Activated naive CD8-positive, alpha-beta T cell treated with anti-CD3 and anti-CD28 coated beads, Interleukin-2, amount 50 U/mL, for 16 hours (primary cell): ENCODE data around the gene SCP2.

Source experiments
- DNase-seq: peaks from one replicate; pipeline ENCODE4 v3.0.0-alpha.2; 2020; ENCODE audit warnings: low read depth, low spot score

SCP2 gene

DNA sequence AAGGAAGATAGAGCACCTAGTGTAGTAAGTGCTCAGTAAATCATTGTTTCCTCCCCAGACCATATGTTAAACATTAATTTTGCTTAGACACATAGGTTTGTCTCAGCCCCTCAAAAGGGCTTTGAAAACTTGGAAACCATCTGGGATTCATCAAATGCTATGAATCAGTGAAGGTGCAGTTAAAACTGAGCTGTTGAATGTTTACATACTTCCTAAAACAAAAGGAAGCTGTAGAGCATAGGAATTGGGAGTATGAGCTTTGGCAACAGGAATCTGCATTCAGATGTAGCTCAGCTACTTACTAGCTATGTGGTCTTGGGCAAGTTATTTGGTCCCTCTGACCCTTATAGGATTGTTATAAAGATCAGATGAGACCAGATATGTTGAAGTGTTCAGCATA, 116.2 kb downstream of the SCP2 start:
- no peak for DNase-seq

DNA sequence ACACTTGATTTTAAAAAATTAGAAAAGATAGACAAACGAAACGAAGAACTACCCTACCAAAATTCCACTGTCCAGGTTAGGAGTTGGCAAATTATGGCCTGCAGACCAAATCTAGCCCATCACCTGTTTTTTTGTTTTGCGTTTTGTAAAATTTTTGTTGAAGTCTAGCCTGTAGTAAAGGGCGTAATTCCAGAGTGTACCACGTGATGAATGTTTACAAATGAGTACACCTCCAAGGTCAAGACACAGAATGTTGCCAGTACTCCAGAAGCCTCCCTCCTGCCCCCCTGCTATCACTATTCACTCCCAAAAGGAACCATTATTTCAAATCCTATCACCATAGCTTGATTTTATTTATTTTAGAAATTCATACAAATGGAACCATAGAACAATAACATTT, 117.8 kb downstream of the SCP2 start:
- DNase-seq, result no peak

DNA sequence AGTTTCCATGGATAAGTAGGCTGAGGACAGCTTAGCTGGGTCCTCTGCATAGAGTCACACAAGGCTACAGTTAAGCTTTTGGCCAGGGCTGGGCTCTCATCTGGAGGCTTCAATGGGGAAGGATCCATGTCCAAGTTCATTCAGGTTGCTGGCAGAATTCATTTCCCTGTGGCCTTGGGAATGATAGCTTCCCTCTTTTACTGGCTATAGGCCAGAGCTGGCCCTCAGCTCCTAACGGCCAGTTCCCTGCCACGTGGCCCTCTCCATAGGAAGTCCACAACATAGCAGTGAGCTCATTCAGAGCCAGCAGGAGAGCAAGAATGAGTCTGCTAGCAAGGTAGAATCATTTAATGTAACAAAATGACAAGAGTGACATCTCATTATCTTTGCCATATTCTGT, 119.9 kb downstream of the SCP2 start:
- DNase-seq, result no peak

DNA sequence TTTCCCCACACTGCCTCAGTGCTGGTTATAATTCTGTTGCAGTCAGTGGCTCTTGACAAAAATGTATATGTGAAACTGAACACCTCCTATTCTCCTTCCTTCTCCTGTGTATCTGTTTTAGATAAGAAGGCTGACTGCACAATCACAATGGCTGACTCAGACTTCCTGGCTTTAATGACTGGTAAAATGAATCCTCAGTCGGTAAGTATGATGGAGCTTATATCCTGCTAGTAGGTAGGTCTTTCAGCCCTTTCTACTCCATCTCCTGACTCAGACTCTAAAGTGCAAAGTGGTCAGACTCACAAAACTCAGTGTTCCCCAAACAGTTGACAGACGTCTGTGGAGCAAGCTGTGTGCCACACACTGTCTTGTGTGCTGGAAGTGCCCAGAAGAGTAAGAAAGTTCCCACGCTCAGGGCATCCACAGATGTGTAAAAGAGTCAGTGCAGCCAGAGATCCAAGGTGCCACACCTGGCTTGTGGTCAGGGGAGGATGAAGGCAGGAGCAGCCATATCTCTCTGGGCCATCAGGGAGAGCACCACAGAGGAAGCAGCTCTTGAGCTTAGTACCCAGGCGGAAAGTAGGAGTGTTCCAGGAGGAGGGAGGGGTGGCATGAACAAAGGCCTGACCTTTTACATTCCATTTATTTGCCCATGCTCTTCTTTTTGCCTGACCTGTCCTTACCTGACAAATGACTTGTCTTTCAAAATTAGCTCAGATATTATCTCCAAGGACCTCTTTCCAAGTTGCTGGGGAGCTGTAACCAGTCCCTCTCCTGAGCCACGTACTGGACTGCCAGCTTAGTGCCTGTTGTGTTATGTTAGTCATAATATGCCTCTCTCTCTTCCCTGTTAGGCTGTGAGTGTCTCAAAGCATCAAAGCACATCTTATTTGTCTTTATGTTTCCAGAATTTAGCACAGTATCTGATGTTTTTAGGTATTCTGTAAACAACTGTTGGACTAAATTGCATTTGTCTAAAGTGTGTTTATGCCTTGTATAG, 121.0 kb downstream of the SCP2 start:
- DNase-seq, result no peak

DNA sequence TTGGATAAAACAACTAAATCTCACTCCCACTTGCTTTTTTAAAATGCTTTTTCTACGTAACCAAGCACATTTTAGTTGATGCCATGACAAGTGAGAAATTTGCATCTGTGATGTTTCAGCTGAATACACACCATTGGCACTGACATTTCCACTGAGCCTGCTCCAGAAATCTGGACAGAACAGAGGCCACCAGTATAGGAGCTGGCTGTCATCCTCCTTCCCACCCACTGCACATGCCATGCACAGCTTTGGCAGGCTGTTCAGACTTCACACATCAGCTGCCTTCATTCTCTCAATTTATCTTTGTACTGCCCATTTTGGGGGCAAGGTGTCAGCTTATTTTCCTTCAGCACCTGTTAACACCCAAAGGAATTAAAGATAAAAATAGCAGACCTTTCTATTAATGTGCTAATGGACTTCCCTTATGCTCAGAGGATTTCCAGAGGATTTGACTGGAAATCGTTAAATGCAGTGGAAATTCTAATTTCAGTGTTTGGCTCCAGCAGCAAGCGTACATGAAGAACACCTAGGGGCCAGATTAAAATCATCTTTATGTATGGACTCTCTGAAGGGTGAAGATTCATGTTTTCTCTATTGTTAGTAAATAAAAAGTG, 122.0 kb downstream of the SCP2 start:
- no peak for DNase-seq

DNA sequence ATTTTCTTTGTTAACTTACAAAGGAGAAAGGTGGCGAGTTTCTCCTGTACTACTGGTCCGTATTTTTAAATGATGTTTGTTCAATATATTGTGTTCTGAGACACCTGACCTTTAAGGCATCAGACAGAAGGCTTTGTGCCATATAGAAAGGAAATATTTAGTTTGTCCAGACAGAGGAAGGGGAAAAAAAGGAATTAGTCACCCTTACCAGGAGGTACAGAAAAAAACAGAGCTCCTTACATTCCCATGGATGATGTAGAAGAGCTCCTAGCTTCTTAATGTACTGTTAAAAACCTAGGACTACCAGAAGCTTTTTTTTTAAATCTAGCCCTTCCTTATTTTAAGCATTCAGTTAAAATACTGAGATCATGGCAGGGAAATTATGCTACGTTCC, 122.5 kb downstream of the SCP2 start:
- DNase-seq, result no peak

DNA sequence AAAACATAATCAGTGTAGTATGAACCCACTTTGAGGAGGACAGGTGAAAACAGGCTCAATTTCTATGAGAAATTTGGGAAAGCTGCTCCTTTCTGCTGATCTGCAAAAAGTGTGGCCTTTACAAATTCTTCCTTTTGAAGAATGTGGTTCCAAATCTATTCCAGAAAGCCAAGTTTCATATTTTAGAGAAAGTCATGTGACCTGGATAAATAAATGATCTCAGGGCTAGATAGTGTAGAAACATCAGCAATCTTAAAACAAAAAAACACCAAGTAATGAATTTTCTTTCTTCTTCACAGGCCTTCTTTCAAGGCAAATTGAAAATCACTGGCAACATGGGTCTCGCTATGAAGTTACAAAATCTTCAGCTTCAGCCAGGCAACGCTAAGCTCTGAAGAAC, 123.2 kb downstream of the SCP2 start:
- DNase-seq, result no peak

DNA sequence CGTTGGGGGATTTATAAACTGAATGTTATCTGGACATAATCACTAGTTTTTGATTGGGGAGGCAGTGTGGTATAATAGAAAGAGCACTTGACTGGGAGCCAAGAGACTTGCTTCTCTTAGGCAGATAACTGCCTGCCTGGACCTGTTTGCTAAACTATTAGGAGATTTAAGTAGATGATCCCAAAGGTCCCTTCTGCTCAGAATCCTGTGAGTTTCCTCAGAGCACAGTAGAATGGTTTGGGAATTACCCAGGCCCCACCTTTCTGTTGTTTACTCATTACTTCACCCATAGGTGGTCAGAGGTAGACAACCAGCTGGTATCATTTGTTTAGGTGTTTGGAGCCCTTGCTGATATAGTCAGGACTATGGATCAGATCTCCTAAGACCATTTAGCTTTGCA, 124.6 kb downstream of the SCP2 start:
- no peak for DNase-seq

DNA sequence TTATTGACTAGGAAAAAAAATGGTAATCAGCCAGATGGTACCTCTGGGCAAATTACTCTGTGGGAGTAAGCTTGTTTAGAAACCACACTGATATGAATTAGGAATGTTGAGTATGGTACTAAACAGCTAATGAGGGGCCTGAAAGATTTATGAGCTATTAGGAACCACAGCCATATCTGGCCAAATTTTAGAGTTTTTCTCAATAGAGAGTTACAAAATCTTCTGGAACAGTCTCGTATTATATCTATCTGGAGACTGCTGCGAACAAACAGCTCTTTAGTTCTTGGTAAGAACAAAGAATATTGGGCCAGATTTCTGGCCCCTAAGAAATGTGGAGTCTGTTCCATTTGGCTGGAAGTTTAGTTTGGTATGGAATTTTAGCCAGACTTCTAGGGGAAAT, 130.1 kb downstream of the SCP2 start:
- no peak for DNase-seq

DNA sequence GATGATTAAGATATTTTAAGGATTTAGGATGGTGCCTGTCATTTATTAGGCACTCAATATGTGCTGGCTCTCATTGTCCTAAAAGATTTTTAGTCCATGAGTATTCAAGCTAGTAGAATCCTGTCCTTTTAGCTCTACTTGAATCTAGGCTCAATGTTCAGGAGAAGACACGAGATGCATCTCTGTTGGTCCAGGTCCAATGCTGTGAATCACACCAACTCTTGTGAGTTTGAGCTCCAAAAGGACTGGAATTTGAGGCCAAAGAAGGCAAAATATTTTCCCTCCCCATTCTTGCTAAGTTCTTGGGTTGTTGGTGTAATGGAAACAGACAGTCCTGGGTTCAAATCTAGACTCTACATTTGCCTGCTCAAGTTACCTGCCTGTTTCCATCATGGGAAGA, 133.5 kb downstream of the SCP2 start:
- no peak for DNase-seq

DNA sequence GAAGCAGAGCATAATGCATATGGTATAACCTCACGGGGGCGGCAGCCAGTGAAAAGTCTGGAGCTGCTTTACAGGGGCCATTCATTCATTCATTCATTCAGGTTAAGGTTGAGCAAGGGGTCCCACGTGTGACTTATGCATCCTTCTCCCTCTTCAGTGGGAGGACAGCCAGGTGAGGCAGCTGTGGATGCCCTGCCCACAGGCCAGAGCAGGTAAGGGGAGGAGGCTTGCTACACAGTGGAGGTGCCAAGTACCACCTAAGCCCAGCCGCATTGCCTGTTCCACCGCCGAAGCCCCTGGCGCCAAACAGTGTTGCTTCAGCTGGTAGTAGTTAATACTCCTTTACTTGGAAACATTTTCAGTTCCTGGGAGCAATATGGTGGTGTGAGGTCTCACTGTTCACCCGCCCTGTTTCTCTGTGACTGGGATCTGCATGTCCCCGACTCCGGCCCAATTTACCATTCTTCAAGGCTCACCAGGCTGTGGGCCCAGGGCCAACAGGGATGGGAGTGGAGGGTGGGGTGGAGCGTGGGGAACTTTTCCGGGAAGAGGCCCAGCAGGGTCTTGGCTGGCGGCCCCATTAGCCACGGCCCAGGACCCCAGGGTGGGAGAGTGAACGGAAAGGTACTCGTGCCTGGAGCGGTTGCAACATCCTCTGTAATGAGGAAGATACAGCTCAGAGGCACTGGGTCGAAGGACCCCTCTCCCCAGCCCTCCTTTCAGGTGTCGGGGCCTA, 134.2 kb downstream of the SCP2 start:
- DNase-seq, result no peak

DNA sequence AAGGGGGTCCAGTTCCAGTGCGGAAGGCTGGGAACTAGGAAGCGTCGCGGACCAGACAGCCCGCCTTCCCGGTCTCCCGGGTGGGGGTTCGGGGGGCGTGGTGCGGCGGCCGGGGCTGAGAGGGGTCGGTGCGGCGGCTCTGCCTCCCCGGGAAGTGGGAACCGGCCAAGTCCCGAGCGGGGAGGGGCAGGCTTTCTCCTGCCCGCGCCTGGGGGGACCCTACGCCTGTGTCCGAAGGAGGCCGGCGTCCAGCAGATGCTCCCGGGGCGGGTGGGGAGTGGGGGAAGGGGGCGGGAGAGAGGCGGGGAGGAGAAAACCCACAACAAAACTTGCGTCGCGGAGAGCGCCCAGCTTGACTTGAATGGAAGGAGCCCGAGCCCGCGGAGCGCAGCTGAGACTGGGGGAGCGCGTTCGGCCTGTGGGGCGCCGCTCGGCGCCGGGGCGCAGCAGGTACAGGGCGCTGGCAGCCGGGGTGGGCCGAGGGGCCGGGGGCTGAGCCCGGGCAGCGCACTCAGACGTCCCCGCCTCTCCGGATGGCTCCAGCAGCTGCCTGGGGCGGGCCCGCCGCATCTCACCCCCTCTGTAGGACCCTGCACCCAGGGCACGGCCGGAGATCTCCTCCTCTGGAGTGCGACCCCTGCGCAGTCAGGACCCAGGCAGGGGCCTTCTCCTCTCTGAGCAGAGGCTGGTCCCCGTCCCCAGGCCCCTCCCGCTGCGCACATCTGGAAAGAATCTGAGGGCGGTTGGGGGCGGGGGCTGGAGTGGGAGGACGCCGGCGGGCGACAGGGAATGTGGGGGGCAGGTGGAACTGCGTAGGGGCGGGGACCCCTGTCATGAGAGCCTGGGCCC, 135.0 kb downstream of the SCP2 start, which contains the start of gene PODN:
TSS of gene PODN (plus strand) at position 355 of the 849 bp plus-strand sequence. CDS start 7,643 bp downstream, outside the sequence.
- DNase-seq, result no peak

DNA sequence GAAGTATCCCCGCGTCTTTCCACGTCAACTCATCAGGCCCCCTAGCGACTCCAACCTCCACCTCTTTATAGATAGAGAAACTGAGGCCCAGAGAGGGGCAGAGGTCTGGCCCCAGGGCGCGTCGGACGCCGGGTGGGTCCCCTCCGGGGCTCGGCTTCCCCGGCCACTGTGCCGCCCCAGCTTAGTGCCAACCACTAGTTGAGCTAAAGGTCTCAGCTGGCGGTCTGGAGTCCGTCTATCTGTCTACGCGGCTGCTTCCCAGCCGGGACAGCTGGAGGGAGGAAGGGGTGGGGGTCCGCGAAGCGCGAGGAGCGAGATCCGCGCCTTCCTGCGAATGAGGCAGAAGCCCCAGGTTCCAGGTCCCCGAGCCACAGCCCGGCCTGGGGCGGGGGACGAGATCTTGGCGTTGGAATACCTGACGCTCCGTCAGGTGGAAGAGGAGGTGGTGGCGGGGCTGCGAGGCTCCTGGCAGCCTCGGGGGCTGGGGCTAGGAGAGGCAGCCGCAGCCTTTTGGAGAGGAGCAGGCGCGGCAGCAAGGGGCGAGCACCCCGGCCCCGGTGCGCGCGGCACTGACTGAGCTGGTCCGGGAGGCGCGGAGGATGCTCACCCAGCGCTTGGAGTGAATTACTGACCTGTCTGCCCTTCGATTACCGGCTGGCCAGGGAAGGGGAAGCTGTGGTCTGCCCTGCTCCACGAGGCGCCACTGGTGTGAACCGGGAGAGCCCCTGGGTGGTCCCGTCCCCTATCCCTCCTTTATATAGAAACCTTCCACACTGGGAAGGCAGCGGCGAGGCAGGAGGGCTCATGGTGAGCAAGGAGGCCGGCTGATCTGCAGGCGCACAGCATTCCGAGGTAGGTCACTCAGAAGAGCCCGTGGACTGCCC, 135.9 kb downstream of the SCP2 start:
- no peak for DNase-seq

DNA sequence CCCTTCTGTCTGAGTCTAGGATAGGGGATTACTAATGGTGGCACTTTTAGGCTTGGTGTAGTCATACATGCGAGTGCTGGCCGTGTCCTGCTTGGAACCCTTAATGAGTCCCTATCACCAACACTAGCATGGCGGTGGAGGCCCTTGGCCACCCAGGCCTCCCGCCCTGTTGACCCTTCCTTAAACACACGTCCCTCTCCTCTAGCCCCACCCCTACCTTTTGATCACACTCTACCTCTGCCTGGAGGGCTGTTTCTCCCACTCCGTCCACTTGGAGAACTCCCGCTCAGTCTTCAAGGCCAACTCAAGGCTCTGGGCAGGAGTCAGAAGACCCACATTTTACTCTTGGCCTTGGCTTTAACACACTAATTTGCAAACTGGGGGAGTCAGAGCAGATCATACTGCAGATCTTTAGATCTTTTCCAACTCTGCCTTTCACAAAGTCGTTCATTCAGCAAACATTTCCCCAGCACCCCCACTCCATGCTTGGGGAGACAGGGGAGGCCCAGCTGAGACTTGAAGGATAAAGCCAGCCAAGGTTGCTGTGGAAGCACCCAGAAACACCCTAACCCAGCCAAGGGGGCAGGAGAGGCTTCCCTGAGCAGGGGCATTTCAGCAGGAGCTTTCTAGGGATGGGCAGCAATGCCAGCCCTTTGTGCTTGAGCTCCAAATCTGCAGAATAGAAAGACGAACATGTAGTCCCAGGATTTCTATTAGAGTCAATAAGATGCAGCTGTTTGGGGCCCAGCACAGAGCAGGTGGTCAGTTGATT, 136.9 kb downstream of the SCP2 start:
- no peak for DNase-seq

DNA sequence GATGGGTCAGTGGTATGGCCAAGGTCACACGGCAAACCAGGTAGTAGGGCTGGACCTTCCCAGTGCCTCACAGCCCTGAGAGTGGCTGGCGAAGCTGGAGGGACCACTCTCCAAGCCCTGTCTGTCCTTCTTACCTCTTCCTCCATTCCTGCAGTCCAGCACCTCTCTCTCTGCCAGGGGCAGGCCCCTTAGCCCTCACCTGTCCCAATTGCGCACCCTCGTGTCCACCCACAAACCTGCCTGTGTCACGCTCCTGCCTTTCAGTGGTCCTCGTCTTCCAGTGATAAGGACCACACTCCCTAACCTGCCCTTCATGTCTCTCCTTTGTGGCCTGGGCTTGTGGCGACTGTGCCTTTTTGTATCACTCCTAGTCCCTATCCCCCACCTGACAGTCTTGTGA, 138.3 kb downstream of the SCP2 start:
- DNase-seq, result no peak

DNA sequence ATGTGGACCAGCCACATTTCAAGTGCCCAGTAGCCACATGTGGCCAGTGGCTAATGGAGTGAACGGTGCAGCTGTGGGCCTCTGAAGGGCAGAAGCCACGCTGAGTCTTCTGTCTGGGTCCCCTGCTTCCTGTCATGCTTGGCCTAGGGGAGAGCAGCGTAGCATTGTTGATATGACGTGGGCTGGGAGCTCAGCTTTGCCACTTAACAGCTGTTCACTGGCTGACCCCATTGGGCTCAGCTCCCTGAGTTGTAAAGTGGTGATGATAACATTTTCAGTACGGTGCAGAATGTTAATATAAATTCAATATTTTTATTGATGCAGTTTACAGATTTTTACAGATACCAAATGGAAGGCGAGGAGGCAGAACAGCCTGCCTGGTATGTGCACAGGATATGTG, 139.4 kb downstream of the SCP2 start:
- no peak for DNase-seq

DNA sequence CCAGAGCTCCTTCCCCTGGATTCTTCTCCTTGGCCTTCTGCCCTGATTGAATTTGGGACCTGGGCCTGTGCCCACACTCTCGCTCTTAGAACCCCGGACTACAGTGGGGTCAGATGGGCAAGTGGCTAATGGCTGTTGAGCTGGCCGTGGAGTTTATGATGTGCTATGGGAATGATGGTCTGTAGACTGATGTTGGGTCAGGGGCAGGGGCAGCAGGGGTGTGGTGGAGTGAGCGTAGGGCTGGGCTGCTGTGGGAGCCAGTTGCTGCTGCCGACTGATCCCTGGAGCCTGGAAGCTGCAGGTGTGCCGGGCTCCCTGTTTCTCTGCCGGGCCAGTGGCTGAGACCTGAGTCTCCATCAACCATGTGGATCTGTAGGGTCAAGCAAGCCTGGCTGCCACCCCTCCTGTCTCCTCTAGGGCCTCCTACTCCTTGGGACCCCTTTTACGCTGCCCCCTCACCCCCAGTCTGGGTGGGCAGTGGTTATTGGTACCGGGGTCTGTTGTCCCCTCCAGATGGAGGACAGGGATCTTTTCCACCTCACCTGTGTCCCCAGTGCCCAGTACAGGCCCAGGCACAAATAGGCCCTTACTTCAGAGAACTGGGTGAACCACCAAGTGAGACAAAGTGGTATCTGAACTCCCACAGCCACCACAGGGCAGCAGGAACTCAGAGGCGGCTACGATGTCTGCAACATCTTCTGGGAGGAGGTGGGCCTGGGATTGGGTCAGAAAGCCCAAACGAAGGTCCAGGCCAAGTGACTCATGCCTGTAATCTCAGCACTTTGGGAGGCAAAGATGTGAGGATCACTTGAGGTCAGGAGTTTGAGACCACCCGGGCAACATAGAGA, 140.0 kb downstream of the SCP2 start:
- DNase-seq, result no peak

DNA sequence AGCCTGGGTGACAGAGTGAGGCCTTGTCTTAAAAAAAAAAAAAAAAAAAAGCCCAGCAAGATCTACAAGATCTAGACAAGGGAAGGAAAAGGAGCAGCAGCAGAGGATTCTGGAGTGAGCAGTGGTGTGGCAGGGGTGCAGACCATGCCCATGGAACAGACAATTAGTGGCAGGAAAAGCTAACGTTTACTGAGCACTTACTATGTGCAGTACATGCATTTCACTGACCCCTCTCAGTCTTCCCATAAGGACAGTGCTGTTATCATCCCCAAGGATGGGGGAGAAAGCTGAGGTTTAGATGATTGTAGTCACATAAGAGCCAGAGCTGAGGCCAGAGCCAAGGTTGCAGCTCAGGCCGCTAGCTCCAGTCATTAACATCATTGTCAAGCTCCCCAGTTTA, 140.8 kb downstream of the SCP2 start:
- no peak for DNase-seq
